ENCODE measurements around the gene FAU. TPM values are rescaled to one million over a fixed set of nuclear protein-coding genes. Genes with fewer than 3 reads are reported as not detected.

FAU gene
- total and polyA plus RNA-seq, 2 of the 13 experiments (the other 11 are each of a cell fraction or from before 2014, with no cell fraction given) = 374 to 869 TPM

GRCh38 chr11:65121865-65122696 lies at the start of gene FAU, which contains the start of gene MRPL49 (continued):
- TF ChIP-seq HNRNPK (IDR thresholded peaks at IDR 0.05; ENCODE audit: low read depth, low read length, poor library complexity, severe bottlenecking) = no peak
- no peak for TF ChIP-seq CHD4 (IDR thresholded peaks at IDR 0.05; ENCODE audit: borderline replicate concordance, low read length)
- no peak for TF ChIP-seq PHB2 (IDR thresholded peaks at IDR 0.05; ENCODE audit: partially characterized antibody)
- 0 out of 2 replicates have a peak, but pooled peaks have one; percentile 13 for TF ChIP-seq HOXA5 (CRISPR knock-in tag; IDR thresholded peaks at IDR 0.05)
- no peak for TF ChIP-seq ZBTB10 (CRISPR knock-in tag; IDR thresholded peaks at IDR 0.05; ENCODE audit: borderline replicate concordance)
- peak; percentile 48; the same call in 1 of the 2 replicates for TF ChIP-seq ZNF160 (CRISPR knock-in tag; IDR thresholded peaks at IDR 0.05)
- peak; percentile 67; the same call in 1 of the 2 replicates for TF ChIP-seq ZFP1 (CRISPR knock-in tag; IDR thresholded peaks at IDR 0.05)
- TF ChIP-seq ZNF530 (CRISPR knock-in tag; IDR thresholded peaks at IDR 0.05; ENCODE audit: low read depth) = no peak
- peak; percentile 83 for TF ChIP-seq ZBTB2 (CRISPR knock-in tag; IDR thresholded peaks at IDR 0.05; ENCODE audit: low read depth)
- TF ChIP-seq SRSF1 (optimal IDR thresholded peaks at IDR 0.05; ENCODE audit: low read depth, low read length) = peak; percentile 64
- no peak for TF ChIP-seq ZNF333 (CRISPR knock-in tag; IDR thresholded peaks at IDR 0.05; ENCODE audit: borderline replicate concordance)
- no peak for TF ChIP-seq LCORL (IDR thresholded peaks at IDR 0.05)
- TF ChIP-seq LCORL (CRISPR knock-in tag; IDR thresholded peaks at IDR 0.05) = 0 out of 2 replicates have a peak, but pooled peaks have one; percentile 21
- TF ChIP-seq, protein P1, sequence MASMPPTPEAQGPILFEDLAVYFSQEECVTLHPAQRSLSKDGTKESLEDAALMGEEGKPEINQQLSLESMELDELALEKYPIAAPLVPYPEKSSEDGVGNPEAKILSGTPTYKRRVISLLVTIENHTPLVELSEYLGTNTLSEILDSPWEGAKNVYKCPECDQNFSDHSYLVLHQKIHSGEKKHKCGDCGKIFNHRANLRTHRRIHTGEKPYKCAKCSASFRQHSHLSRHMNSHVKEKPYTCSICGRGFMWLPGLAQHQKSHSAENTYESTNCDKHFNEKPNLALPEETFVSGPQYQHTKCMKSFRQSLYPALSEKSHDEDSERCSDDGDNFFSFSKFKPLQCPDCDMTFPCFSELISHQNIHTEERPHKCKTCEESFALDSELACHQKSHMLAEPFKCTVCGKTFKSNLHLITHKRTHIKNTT (CRISPR knock-in tag; IDR thresholded peaks at IDR 0.05) = no peak
- peak; percentile 35; the same call in 1 of the 2 replicates for TF ChIP-seq TFE3 (CRISPR knock-in tag; IDR thresholded peaks at IDR 0.05)
- TF ChIP-seq, protein P2, sequence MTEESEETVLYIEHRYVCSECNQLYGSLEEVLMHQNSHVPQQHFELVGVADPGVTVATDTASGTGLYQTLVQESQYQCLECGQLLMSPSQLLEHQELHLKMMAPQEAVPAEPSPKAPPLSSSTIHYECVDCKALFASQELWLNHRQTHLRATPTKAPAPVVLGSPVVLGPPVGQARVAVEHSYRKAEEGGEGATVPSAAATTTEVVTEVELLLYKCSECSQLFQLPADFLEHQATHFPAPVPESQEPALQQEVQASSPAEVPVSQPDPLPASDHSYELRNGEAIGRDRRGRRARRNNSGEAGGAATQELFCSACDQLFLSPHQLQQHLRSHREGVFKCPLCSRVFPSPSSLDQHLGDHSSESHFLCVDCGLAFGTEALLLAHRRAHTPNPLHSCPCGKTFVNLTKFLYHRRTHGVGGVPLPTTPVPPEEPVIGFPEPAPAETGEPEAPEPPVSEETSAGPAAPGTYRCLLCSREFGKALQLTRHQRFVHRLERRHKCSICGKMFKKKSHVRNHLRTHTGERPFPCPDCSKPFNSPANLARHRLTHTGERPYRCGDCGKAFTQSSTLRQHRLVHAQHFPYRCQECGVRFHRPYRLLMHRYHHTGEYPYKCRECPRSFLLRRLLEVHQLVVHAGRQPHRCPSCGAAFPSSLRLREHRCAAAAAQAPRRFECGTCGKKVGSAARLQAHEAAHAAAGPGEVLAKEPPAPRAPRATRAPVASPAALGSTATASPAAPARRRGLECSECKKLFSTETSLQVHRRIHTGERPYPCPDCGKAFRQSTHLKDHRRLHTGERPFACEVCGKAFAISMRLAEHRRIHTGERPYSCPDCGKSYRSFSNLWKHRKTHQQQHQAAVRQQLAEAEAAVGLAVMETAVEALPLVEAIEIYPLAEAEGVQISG (CRISPR knock-in tag; IDR thresholded peaks at IDR 0.05) = peak; percentile 82
- TF ChIP-seq PHF21A (CRISPR knock-in tag; IDR thresholded peaks at IDR 0.05) = peak; percentile 78

All from HepG2 (cell line).